Esophagus (tissue), 2 donors: ENCODE data around the gene TCF7L2. TPM values are rescaled to one million over a fixed set of nuclear protein-coding genes. Genes with fewer than 3 reads are reported as not detected.

Experiments
- H3K27ac ChIP-seq, 2 donors: one replicate each; pipeline ENCODE4 v1.5.1; 2013; ENCODE audit warnings: low read depth in 2 of 2, mild to moderate bottlenecking in 2 of 2, inconsistent platforms in 1 of 2, low read length in 1 of 2, moderate library complexity in 1 of 2
- H3K27me3 ChIP-seq, 2 donors: one replicate each; pipeline ENCODE4 v1.6.1; 2013; ENCODE audit warnings: low read length in 2 of 2, control low read depth in 1 of 2, mild to moderate bottlenecking in 1 of 2; ENCODE audit not compliant: insufficient read depth in 2 of 2, control insufficient read depth in 1 of 2
- H3K36me3 ChIP-seq, 2 donors: one replicate each; pipeline ENCODE4 v1.6.1; 2013; ENCODE audit warnings: low read length in 1 of 2; ENCODE audit not compliant: control insufficient read depth in 2 of 2, insufficient read depth in 2 of 2
- H3K4me1 ChIP-seq, 2 donors: one replicate each; pipeline ENCODE4 v1.6.1; 2013; ENCODE audit warnings: low read length in 1 of 2; ENCODE audit not compliant: control insufficient read depth in 2 of 2, insufficient read depth in 2 of 2
- H3K4me3 ChIP-seq, 2 donors: one replicate each; pipeline ENCODE4 v1.5.1; 2013; ENCODE audit warnings: low read length in 2 of 2, mild to moderate bottlenecking in 2 of 2, low read depth in 1 of 2, moderate library complexity in 1 of 2
- H3K9me3 ChIP-seq, 2 donors: one replicate each; pipeline ENCODE4 v1.6.1; 2013; ENCODE audit warnings: mild to moderate bottlenecking in 2 of 2, low read depth in 1 of 2, low read length in 1 of 2, moderate library complexity in 1 of 2; ENCODE audit not compliant: control insufficient read depth in 2 of 2, insufficient read depth in 1 of 2
- WGBS, 2 donors: extraction: QIAGEN DNeasy Blood & Tissue Kit; methylation state at CpG; one replicate each; pipeline ENCODE4 v1.1.7; 2013; 5-methylcytosine and 5-hydroxymethylcytosine counted together
- polyA plus RNA-seq, 2 donors: library from polyadenylated mRNA; stranded (reverse); fragments of 200-250 nt; gene quantifications; one replicate each; pipeline ENCODE4 v1.2.3, GENCODE V29; 2013
- donor health status: healthy with polysubstance abuse.
- donor health status: Bipolar disorder and iron deficiency.

TCF7L2 gene
- polyA plus RNA-seq, 2 donors, result 5.4 to 7.9 TPM

GRCh38 chr10:113053881-113054280, 103.8 kb downstream of the TCF7L2 start:
- 65 to 72% methylated on average over 5 of the region's 5 CpGs for WGBS, 2 donors
- H3K27ac ChIP-seq, result peak overlapping the region in 1 of 2 donors; percentile 17
- H3K4me3 ChIP-seq, result no peak overlapping the region
- no peaks in the 10 kb centered on the region for H3K27me3 ChIP-seq
- H3K4me1 ChIP-seq, result peaks cover 0 to 6% of the 10 kb centered on the region in 2 donors
- H3K36me3 ChIP-seq, result no peaks in the 10 kb centered on the region
- no peaks in the 10 kb centered on the region for H3K9me3 ChIP-seq

GRCh38 chr10:113055458-113055857, 105.4 kb downstream of the TCF7L2 start:
- H3K27ac ChIP-seq, result no peak overlapping the region
- no peaks in the 10 kb centered on the region for H3K9me3 ChIP-seq
- no peaks in the 10 kb centered on the region for H3K27me3 ChIP-seq
- WGBS, 2 donors, result 90% methylated on average over 1 of the region's 1 CpG
- no peaks in the 10 kb centered on the region for H3K36me3 ChIP-seq
- H3K4me1 ChIP-seq, result peaks cover 0 to 2% of the 10 kb centered on the region in 2 donors
- H3K4me3 ChIP-seq, result no peak overlapping the region

- no peaks in the 10 kb centered on the region for H3K9me3 ChIP-seq
These were observed 106.0 kb downstream of the TCF7L2 start for GRCh38 chr10:113056030-113056429.

GRCh38 chr10:113056441-113057021, 106.5 kb downstream of the TCF7L2 start:
- H3K9me3 ChIP-seq, result no peaks in the 10 kb centered on the region
- peaks cover 0 to 2% of the 10 kb centered on the region in 2 donors for H3K4me1 ChIP-seq
- no peak overlapping the region for H3K27ac ChIP-seq
- WGBS, 2 donors, result 55 to 67% methylated on average over 10 of the region's 10 CpGs
- H3K36me3 ChIP-seq, result no peaks in the 10 kb centered on the region
- H3K27me3 ChIP-seq, result no peaks in the 10 kb centered on the region
- H3K4me3 ChIP-seq, result no peak overlapping the region

More at GRCh38 chr10:113056030-113056429, 106.0 kb downstream of the TCF7L2 start:
- Histone ChIP-seq H3K27me3 (no peaks in the 10 kb centered on the region), H3K36me3 (no peaks in the 10 kb centered on the region), H3K4me3 (no peak overlapping the region), H3K27ac (no peak overlapping the region), H3K4me1 (peaks cover 0 to 2% of the 10 kb centered on the region in 2 donors)
- WGBS, 2 donors, result 76 to 83% methylated on average over 5 of the region's 5 CpGs

GRCh38 chr10:113057948-113058522, 108.0 kb downstream of the TCF7L2 start:
- H3K4me1 ChIP-seq, result peaks cover 0 to 2% of the 10 kb centered on the region in 2 donors
- no peak overlapping the region for H3K4me3 ChIP-seq

GRCh38 chr10:113058523-113059370, 108.7 kb downstream of the TCF7L2 start:
- H3K4me3 ChIP-seq, result no peak overlapping the region
- no peaks in the 10 kb centered on the region for H3K9me3 ChIP-seq
- 43 to 52% methylated on average over 19 of the region's 19 CpGs for WGBS, 2 donors
- H3K27ac ChIP-seq, result peak overlapping the region; percentile 20 to 22
- no peaks in the 10 kb centered on the region for H3K27me3 ChIP-seq
- H3K36me3 ChIP-seq, result no peaks in the 10 kb centered on the region
- peaks cover 0 to 1% of the 10 kb centered on the region in 2 donors for H3K4me1 ChIP-seq

More at GRCh38 chr10:113057948-113058522, 108.0 kb downstream of the TCF7L2 start:
- Histone ChIP-seq H3K27me3 (no peaks in the 10 kb centered on the region), H3K27ac (peak overlapping the region; percentile 22 to 29), H3K36me3 (no peaks in the 10 kb centered on the region), H3K9me3 (no peaks in the 10 kb centered on the region)
- WGBS, 2 donors, result 72 to 81% methylated on average over 6 of the region's 6 CpGs

- Histone ChIP-seq H3K27ac (peak overlapping the region; percentile 14 to 34), H3K9me3 (no peaks in the 10 kb centered on the region), H3K4me3 (no peak overlapping the region), H3K4me1 (no peaks in the 10 kb centered on the region), H3K27me3 (no peaks in the 10 kb centered on the region), H3K36me3 (no peaks in the 10 kb centered on the region)
- WGBS, 2 donors, result 26% methylated on average over 8 of the region's 8 CpGs
These were observed 109.3 kb downstream of the TCF7L2 start for GRCh38 chr10:113059371-113059780.

- H3K27me3 ChIP-seq, result no peaks in the 10 kb centered on the region
- WGBS, 2 donors, result 48 to 55% methylated on average over 15 of the region's 15 CpGs
- H3K27ac ChIP-seq, result peak overlapping the region; percentile 51 to 78
- no peaks in the 10 kb centered on the region for H3K4me1 ChIP-seq
- no peak overlapping the region for H3K4me3 ChIP-seq
- no peaks in the 10 kb centered on the region for H3K36me3 ChIP-seq
- no peaks in the 10 kb centered on the region for H3K9me3 ChIP-seq
These were observed 110.4 kb downstream of the TCF7L2 start for GRCh38 chr10:113060201-113061053.

GRCh38 chr10:113061054-113061430, 111.0 kb downstream of the TCF7L2 start:
- Histone ChIP-seq H3K36me3 (no peaks in the 10 kb centered on the region), H3K4me1 (no peaks in the 10 kb centered on the region), H3K9me3 (no peaks in the 10 kb centered on the region), H3K27me3 (no peaks in the 10 kb centered on the region), H3K27ac (peak overlapping the region; percentile 40 to 51), H3K4me3 (no peak overlapping the region)
- 73 to 83% methylated on average over 7 of the region's 7 CpGs for WGBS, 2 donors
